ENCODE data around the gene LDB2. TPM values are rescaled to one million over a fixed set of nuclear protein-coding genes. Genes with fewer than 3 reads are reported as not detected.
A peak's percentile ranks its signal among the peaks of the same experiment; 100 is the strongest.

LDB2 gene
- total and polyA plus RNA-seq, 8 donors: 4.0 to 11.6 (median 5.9) TPM

DNA sequence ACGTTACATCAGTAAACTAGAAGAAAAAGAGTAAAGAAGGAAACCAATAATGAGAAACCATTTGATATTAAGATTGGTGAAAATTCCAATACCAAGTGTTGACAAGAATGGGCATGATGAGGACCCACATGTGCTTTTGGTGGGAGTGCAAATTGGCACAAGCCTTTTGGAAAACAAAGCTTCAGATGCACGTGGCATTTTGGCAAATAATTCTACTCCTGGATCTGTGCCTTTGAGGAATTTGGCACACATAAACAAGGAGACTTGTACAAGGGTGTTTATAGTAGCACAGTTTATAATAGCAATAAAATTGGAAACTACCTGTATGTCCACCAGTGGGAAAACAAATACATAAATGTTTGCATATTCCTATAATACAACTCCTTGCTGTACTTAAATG is 347.9 kb downstream of the LDB2 start:
- Histone ChIP-seq H3K4me1 (no peaks in the 10 kb centered on the region), H3K36me3 (no peaks in the 10 kb centered on the region), H3K27ac (no peak overlapping the region), H3K9me3 (no peaks in the 10 kb centered on the region), H3K27me3 (no peaks in the 10 kb centered on the region), H3K4me3 (no peak overlapping the region)
- no peak for ATAC-seq
- no peak for FAIRE-seq
- intact Hi-C loops (cut with DNase I): no loop called here
- DNase-seq: no peak
- TF ChIP-seq, protein P1, sequence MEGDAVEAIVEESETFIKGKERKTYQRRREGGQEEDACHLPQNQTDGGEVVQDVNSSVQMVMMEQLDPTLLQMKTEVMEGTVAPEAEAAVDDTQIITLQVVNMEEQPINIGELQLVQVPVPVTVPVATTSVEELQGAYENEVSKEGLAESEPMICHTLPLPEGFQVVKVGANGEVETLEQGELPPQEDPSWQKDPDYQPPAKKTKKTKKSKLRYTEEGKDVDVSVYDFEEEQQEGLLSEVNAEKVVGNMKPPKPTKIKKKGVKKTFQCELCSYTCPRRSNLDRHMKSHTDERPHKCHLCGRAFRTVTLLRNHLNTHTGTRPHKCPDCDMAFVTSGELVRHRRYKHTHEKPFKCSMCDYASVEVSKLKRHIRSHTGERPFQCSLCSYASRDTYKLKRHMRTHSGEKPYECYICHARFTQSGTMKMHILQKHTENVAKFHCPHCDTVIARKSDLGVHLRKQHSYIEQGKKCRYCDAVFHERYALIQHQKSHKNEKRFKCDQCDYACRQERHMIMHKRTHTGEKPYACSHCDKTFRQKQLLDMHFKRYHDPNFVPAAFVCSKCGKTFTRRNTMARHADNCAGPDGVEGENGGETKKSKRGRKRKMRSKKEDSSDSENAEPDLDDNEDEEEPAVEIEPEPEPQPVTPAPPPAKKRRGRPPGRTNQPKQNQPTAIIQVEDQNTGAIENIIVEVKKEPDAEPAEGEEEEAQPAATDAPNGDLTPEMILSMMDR (IDR thresholded peaks at IDR 0.05): no peak
- WGBS, 2 donors: 56 to 58% methylated on average over 2 of the region's 2 CpGs

DNA sequence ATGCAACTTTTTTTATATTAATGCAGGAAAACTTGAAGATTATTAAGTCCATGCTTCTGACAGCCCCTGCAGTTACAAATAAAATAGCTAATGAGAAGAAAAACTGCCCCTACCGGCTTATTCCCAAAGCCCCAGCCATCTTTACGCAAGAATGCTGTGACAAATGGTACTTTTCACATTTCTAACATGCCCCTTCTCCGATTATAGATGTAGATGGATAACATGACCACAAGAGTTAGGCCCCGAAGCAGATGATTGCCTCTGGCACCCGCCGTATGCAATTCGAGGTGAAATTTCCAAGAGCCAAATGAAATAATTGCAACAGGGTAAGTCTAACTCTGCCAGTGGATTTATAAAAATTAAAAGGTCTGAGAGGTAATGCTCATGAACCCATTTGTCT is 352.8 kb downstream of the LDB2 start:
- Histone ChIP-seq H3K4me3 (no peak overlapping the region), H3K9me3 (no peaks in the 10 kb centered on the region), H3K27ac (no peak overlapping the region), H3K4me1 (no peaks in the 10 kb centered on the region), H3K27me3 (no peaks in the 10 kb centered on the region), H3K36me3 (no peaks in the 10 kb centered on the region)
- WGBS, 2 donors: 79 to 83% methylated on average over 7 of the region's 7 CpGs
- ATAC-seq (no peak), FAIRE-seq (no peak), DNase-seq (no peak)
- intact Hi-C loops (cut with DNase I): no loop called here
- TF ChIP-seq, protein P1 (IDR thresholded peaks at IDR 0.05): no peak

DNA sequence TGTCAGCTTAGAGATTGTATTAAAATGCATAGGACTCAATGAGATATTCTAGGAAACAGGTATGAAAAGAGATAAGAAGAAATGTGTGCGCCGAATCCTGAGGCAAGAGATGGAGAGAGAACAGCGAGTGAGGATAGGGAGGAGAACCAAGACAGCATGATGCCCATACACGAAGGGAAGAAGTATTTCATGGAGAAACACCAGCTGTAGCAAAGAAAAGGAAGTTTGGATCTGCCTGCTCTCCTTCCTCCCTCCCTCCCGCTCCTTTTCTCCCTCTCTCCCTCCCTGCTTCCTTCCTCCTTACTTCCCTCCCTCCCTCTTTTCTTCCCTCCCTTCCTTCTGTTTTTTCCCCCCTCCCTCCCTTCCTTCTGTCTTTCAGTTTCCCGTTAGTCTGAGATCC is 353.6 kb downstream of the LDB2 start:
- no peak for FAIRE-seq
- Histone ChIP-seq H3K36me3 (no peaks in the 10 kb centered on the region), H3K9me3 (no peaks in the 10 kb centered on the region), H3K4me1 (no peaks in the 10 kb centered on the region), H3K27ac (no peak overlapping the region), H3K27me3 (no peaks in the 10 kb centered on the region), H3K4me3 (no peak overlapping the region)
- WGBS, 2 donors: 73 to 77% methylated on average over 6 of the region's 6 CpGs
- no peak for ATAC-seq
- intact Hi-C loops (cut with DNase I): no loop called here
- TF ChIP-seq, protein P1 (IDR thresholded peaks at IDR 0.05): no peak
- no peak for DNase-seq

DNA sequence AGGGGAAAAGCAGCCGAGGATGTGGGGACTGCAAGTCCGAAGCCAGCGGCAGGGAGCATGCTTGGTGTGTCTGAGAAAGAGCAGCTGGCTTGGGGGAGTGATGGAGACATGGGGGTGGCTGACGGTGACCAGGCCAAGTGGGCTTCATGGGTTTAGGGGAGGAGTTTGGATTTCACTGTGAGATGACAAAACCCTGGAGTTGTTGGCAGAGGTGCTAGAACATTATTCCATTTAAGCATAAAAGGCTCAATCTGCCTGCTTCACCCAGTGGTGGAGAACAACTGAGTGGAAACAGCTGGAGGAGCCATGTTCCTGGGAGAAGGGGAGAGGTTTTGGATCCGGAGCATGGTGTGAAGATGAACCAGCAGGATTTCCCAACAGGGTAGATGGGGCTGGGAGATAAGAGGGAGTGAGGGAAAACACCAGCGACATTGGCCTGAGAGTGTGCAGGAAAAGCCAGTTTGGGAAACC is 354.2 kb downstream of the LDB2 start:
- intact Hi-C loops (cut with DNase I): no loop called here
- H3K36me3 ChIP-seq: no peaks in the 10 kb centered on the region
- H3K9me3 ChIP-seq: no peaks in the 10 kb centered on the region
- no peak overlapping the region for H3K27ac ChIP-seq
- no peaks in the 10 kb centered on the region for H3K4me1 ChIP-seq
- DNase-seq: peak in 1 of 6 donors; percentile 11
- TF ChIP-seq, protein P1 (IDR thresholded peaks at IDR 0.05): no peak
- peak in 3 of 4 donors; percentile 42 to 46 (median 44) for ATAC-seq
- 59 to 69% methylated on average over 6 of the region's 6 CpGs for WGBS, 2 donors
- H3K27me3 ChIP-seq: no peaks in the 10 kb centered on the region
- H3K4me3 ChIP-seq: no peak overlapping the region
- FAIRE-seq: no peak

DNA sequence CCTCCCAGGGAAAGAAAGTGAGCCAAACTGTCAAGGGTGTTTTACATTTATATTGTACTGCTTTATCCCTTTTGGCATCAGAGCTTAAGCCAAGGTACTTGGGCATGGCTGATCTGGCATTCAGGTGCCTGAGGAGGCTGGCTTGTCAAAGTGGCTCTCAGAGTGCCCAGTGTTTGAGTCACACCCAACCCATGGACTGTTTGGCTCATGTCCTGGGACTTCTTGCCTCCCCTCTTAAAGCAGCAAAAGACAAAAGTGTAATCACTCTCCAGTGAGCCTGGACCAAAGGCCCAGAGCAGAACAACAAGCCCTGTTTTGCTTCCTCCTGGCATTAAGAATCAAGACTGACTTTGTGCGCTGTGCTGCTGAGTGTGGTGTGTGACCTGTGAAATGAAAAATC is 360.5 kb downstream of the LDB2 start:
- no peaks in the 10 kb centered on the region for H3K36me3 ChIP-seq
- 89 to 96% methylated on average over 1 of the region's 1 CpG for WGBS, 2 donors
- no peaks in the 10 kb centered on the region for H3K4me1 ChIP-seq
- H3K4me3 ChIP-seq: no peak overlapping the region
- TF ChIP-seq, protein P1 (IDR thresholded peaks at IDR 0.05): no peak
- no peaks in the 10 kb centered on the region for H3K27me3 ChIP-seq
- ATAC-seq (no peak), DNase-seq (no peak), FAIRE-seq (no peak)
- H3K9me3 ChIP-seq: no peaks in the 10 kb centered on the region
- H3K27ac ChIP-seq: no peak overlapping the region
- intact Hi-C loops (cut with DNase I): no loop called here

Measured in pancreas (tissue), 10 donors.